Esophagus squamous epithelium (tissue), 5 donors: ENCODE measurements around the gene GFOD2. TPM values are rescaled to one million over a fixed set of nuclear protein-coding genes. Genes with fewer than 3 reads are reported as not detected.

Experiments used
- DNase-seq: peaks from one replicate; lab custom pipeline; 2025; lab: John Stamatoyannopoulos, UW
- H3K27ac ChIP-seq, 4 donors: fragments of 200-600 bp; sonication (generic); one replicate each; pipeline ENCODE4 v1.5.1; 2016 to 2019; ENCODE audit warnings: mild to moderate bottlenecking in 1 of 4
- H3K27me3 ChIP-seq, 4 donors: fragments of 200-600 bp; sonication (generic); 1 replicate in 3 of 4; 2 replicates in 1 of 4; pipeline versions ENCODE4 v1.5.1 to v1.6.0; 2017 to 2021; ENCODE audit warnings: antibody characterized with exemption in 1 of 4
- H3K36me3 ChIP-seq, 3 donors: fragments of 200-600 bp; sonication (generic); one replicate each; pipeline ENCODE4 v1.5.1; 2016 to 2019
- H3K4me1 ChIP-seq, 3 donors: fragments of 200-600 bp; sonication (generic); one replicate each; pipeline ENCODE4 v1.5.1; 2017 to 2019
- H3K4me3 ChIP-seq, 4 donors: fragments of 200-600 bp; sonication (generic); 1 replicate in 3 of 4; 2 replicates in 1 of 4; pipeline ENCODE4 v1.5.1; 2016 to 2019; ENCODE audit warnings: mild to moderate bottlenecking in 2 of 4, moderate library complexity in 1 of 4
- H3K9me3 ChIP-seq, 3 donors: fragments of 200-600 bp; sonication (generic); one replicate each; pipeline ENCODE4 v1.5.1; 2016 to 2019
- CTCF ChIP-seq, 6 experiments: fragments of 450-650 bp in 4 of 6; fragments of 200-600 bp in 2 of 6; sonication (generic) in 2 of 6; IDR thresholded peaks; one replicate each; pipeline ENCODE4 v1.5.1; 2016 to 2019; ENCODE audit warnings: antibody characterized with exemption in 6 of 6, mild to moderate bottlenecking in 4 of 6, moderate library complexity in 4 of 6
- POLR2A ChIP-seq, 4 donors: fragments of 450-650 bp; IDR thresholded peaks; one replicate each; pipeline ENCODE4 v1.6.1; 2017; ENCODE audit warnings: antibody characterized with exemption in 4 of 4, mild to moderate bottlenecking in 4 of 4, moderate library complexity in 3 of 4
- WGBS, 2 donors: methylation state at CpG; one replicate each; pipeline ENCODE4 v1.1.5; 2018; 5-methylcytosine and 5-hydroxymethylcytosine counted together
- intact Hi-C: fragments of 100-400 bp; cut with DNase I; formaldehyde crosslinking; loops from one replicate; pipeline ENCODE4 v1.15.0; 2022
- total RNA-seq, 4 donors: library from RNA; depleted of rRNA; stranded (reverse); fragments of >200 nt; gene quantifications; one replicate each; pipeline ENCODE4 v1.1.0, GENCODE V29; 2016
- donor health status: DM: yes; HTN: yes; CAD: no.

GFOD2 gene
- total RNA-seq, 4 donors from 2014 or later = 26.1 to 63.3 (median 37.3) TPM

GRCh38 chr16:67652578-67653127, 66.5 kb downstream of the GFOD2 start:
- H3K36me3 ChIP-seq = peaks cover 1 to 15% (median 4%) of the 10 kb centered on the region in 3 donors
- no peaks in the 10 kb centered on the region for H3K9me3 ChIP-seq
- no peak overlapping the region for H3K27ac ChIP-seq
- DNase-seq = no peak
- TF ChIP-seq CTCF (IDR thresholded peaks at IDR 0.05) = no peak
- no peak for TF ChIP-seq POLR2A (IDR thresholded peaks at IDR 0.05)
- 20% methylated on average over 1 of the region's 59 CpGs; no CpG with 5 or more reads in 1 of the 2 donors for WGBS, 2 donors
- peak overlapping the region in 3 of 4 donors; percentile 17 to 59 (median 40) for H3K4me3 ChIP-seq
- H3K27me3 ChIP-seq = peaks cover 29 to 81% (median 31%) of the 10 kb centered on the region in 4 donors
- peaks cover 8 to 44% (median 13%) of the 10 kb centered on the region in 3 donors for H3K4me1 ChIP-seq
- intact Hi-C loops = no loop called here

GRCh38 chr16:67651847-67652246, 67.3 kb downstream of the GFOD2 start:
- Histone ChIP-seq H3K27me3 (peaks cover 29 to 89% (median 32%) of the 10 kb centered on the region in 4 donors), H3K4me3 (no peak overlapping the region), H3K9me3 (no peaks in the 10 kb centered on the region), H3K27ac (no peak overlapping the region), H3K36me3 (peaks cover 0 to 7% (median 0%) of the 10 kb centered on the region in 3 donors), H3K4me1 (peaks cover 8 to 52% (median 13%) of the 10 kb centered on the region in 3 donors)
- WGBS, 2 donors = 72 to 83% methylated on average over 4 of the region's 4 CpGs
- no peak for TF ChIP-seq POLR2A (IDR thresholded peaks at IDR 0.05)
- no peak for TF ChIP-seq CTCF (IDR thresholded peaks at IDR 0.05)
- DNase-seq = no peak
- intact Hi-C loops = no loop called here

- Histone ChIP-seq H3K4me1 (peaks cover 8 to 53% (median 13%) of the 10 kb centered on the region in 3 donors), H3K9me3 (no peaks in the 10 kb centered on the region), H3K4me3 (no peak overlapping the region), H3K27ac (no peak overlapping the region), H3K27me3 (peaks cover 29 to 97% (median 32%) of the 10 kb centered on the region in 4 donors), H3K36me3 (no peaks in the 10 kb centered on the region)
- 89 to 92% methylated on average over 3 to 7 of the region's 7 CpGs for WGBS, 2 donors
- TF ChIP-seq POLR2A (IDR thresholded peaks at IDR 0.05) (no peak), CTCF (IDR thresholded peaks at IDR 0.05) (no peak)
- intact Hi-C loops = no loop called here
- no peak for DNase-seq
Observed at GRCh38 chr16:67651039-67651438, 68.1 kb downstream of the GFOD2 start.

- 53 to 80% methylated on average over 2 to 6 of the region's 8 CpGs for WGBS, 2 donors
- no peak for DNase-seq
- Histone ChIP-seq H3K9me3 (no peaks in the 10 kb centered on the region), H3K36me3 (no peaks in the 10 kb centered on the region), H3K27ac (no peak overlapping the region), H3K27me3 (peaks cover 33 to 100% (median 34%) of the 10 kb centered on the region in 4 donors), H3K4me3 (no peak overlapping the region), H3K4me1 (peaks cover 8 to 63% (median 21%) of the 10 kb centered on the region in 3 donors)
- TF ChIP-seq POLR2A (IDR thresholded peaks at IDR 0.05) (no peak), CTCF (IDR thresholded peaks at IDR 0.05) (no peak)
- intact Hi-C loops = no loop called here
Observed at GRCh38 chr16:67650023-67650422, 69.1 kb downstream of the GFOD2 start.

- H3K4me3 ChIP-seq = peak overlapping the region in 1 of 4 donors; percentile 5
- no peaks in the 10 kb centered on the region for H3K36me3 ChIP-seq
- intact Hi-C loops = no loop called here
- WGBS, 2 donors = 48 to 53% methylated on average over 7 to 19 of the region's 34 CpGs
- peaks cover 32 to 100% (median 33%) of the 10 kb centered on the region in 4 donors for H3K27me3 ChIP-seq
- H3K4me1 ChIP-seq = peaks cover 8 to 68% (median 26%) of the 10 kb centered on the region in 3 donors
- TF ChIP-seq POLR2A (IDR thresholded peaks at IDR 0.05) = no peak
- no peaks in the 10 kb centered on the region for H3K9me3 ChIP-seq
- no peak for DNase-seq
- no peak overlapping the region for H3K27ac ChIP-seq
Observed at GRCh38 chr16:67649494-67649931, 69.6 kb downstream of the GFOD2 start.
